GM12878 (cell line): Measurements from ENCODE around the gene RFLNA. TPM values are rescaled to one million over a fixed set of nuclear protein-coding genes. Genes with fewer than 3 reads are reported as not detected.

Experiments used
- ATAC-seq: fragments of 200-7000 bp; cut with Tn5 transposase; 3 replicates; pipeline ENCODE4 v1.9.1; 2020; ENCODE audit warnings: mild to moderate bottlenecking, moderate library complexity
- BruUV-seq: library from RNA; stranded (reverse); fragments of 400-500 nt; replicated peaks from 2 replicates; lab custom pipeline; 2021; lab: Mats Ljungman, UMichigan
- CTCF ChIA-PET: fragments of 300-600 bp; sonication (Branson Sonifier 250); formaldehyde crosslinking; extraction: SDS; loops from one replicate; lab custom pipeline; 2021; ENCODE audit warnings: inconsistent platforms; lab: Yijun Ruan, JAX
- POLR2A ChIA-PET: fragments of 350-600 bp; formaldehyde crosslinking; extraction: SDS; loops from one replicate; lab custom pipeline; 2021; ENCODE audit warnings: inconsistent platforms; lab: Charles Lee
- RAD21 ChIA-PET: fragments of 300-600 bp; sonication (Branson Sonifier 250); formaldehyde crosslinking; loops from one replicate; lab custom pipeline; 2023; ENCODE audit warnings: antibody characterized with exemption; ENCODE audit not compliant: unreplicated experiment; lab: Charles Lee
- SMC1A ChIA-PET: fragments of 300-600 bp; sonication (Branson Sonifier 250); formaldehyde crosslinking; loops from one replicate; lab custom pipeline; 2023; ENCODE audit not compliant: unreplicated experiment, uncharacterized antibody; lab: Charles Lee
- DNase-seq: peaks from one replicate; pipeline ENCODE4 v3.0.0-alpha.2; 2011; ENCODE audit warnings: low read depth, low spot score
- FAIRE-seq: peaks from 3 replicates; lab custom pipeline; 2011; peaks lifted over from hg19 to GRCh38; lab: Jason Lieb, UNC
- H2AFZ ChIP-seq: 2 replicates; pipeline ENCODE4 v1.6.0; 2011; ENCODE audit warnings: low read depth, low read length, control low read depth; ENCODE audit not compliant: control insufficient read depth
- H3K27ac ChIP-seq: 2 replicates; pipeline ENCODE4 v1.5.1; 2011; ENCODE audit warnings: control low read depth; ENCODE audit not compliant: control insufficient read depth, insufficient read depth
- H3K27me3 ChIP-seq, 2 experiments: replicated peaks in 1 of 2; 2 replicates each; pipeline versions ENCODE4 v1.6.0 to v1.6.1; 2011; ENCODE audit warnings: low read length in 1 of 2; ENCODE audit not compliant: control insufficient read depth in 2 of 2, insufficient read depth in 2 of 2
- H3K36me3 ChIP-seq, 2 experiments: 2 replicates each; pipeline ENCODE4 v1.5.1; 2011; ENCODE audit warnings: low read length in 1 of 2; ENCODE audit not compliant: control insufficient read depth in 2 of 2, insufficient read depth in 2 of 2
- H3K4me1 ChIP-seq: 2 replicates; pipeline ENCODE4 v1.6.1; 2011; ENCODE audit warnings: mild to moderate bottlenecking, low read length, moderate library complexity, mixed read lengths; ENCODE audit not compliant: control insufficient read depth, insufficient read depth
- H3K4me2 ChIP-seq: 2 replicates; pipeline ENCODE4 v1.6.0; 2011; ENCODE audit warnings: control low read depth; ENCODE audit not compliant: control insufficient read depth, insufficient read depth
- H3K4me3 ChIP-seq: fragments of 200-600 bp; sonication (generic); 2 replicates; pipeline ENCODE4 v1.5.1; 2016
- H3K79me2 ChIP-seq: 2 replicates; pipeline ENCODE4 v1.6.0; 2011; ENCODE audit warnings: low read length; ENCODE audit not compliant: control insufficient read depth, insufficient read depth
- H3K9ac ChIP-seq: 2 replicates; pipeline ENCODE4 v1.8.0; 2011; ENCODE audit warnings: low read length, control low read depth, mixed read lengths; ENCODE audit not compliant: control insufficient read depth, insufficient read depth
- H3K9me3 ChIP-seq: replicated peaks from 3 replicates; pipeline ENCODE4 v1.5.1; 2011; ENCODE audit warnings: mild to moderate bottlenecking, low read length; ENCODE audit not compliant: control insufficient read depth, insufficient read depth
- H4K20me1 ChIP-seq: 2 replicates; pipeline ENCODE4 v1.6.0; 2011; ENCODE audit not compliant: control insufficient read depth, insufficient read depth
- BACH1 ChIP-seq: fragments of 450-650 bp; IDR thresholded peaks from 2 replicates; pipeline ENCODE4 v1.6.1; 2017; ENCODE audit warnings: mild to moderate bottlenecking, borderline replicate concordance
- CREM ChIP-seq: IDR thresholded peaks from 2 replicates; pipeline ENCODE4 v1.6.1; 2014; ENCODE audit warnings: antibody characterized with exemption, low read depth
- DPF2 ChIP-seq: fragments of 450-650 bp; IDR thresholded peaks from 2 replicates; pipeline ENCODE4 v1.6.1; 2017; ENCODE audit warnings: mild to moderate bottlenecking
- GATAD2B ChIP-seq: fragments of 450-650 bp; conservative IDR thresholded peaks from 2 replicates; pipeline ENCODE4 v1.6.1; 2017; ENCODE audit warnings: low read depth, mild to moderate bottlenecking, moderate library complexity
- HDAC6 ChIP-seq: fragments of 200-600 bp; sonication (generic); IDR thresholded peaks from one replicate; pipeline ENCODE4 v1.8.0; 2017; ENCODE audit warnings: antibody characterized with exemption; ENCODE audit not compliant: unreplicated experiment
- NFXL1 ChIP-seq: fragments of 450-650 bp; IDR thresholded peaks from 2 replicates; pipeline ENCODE4 v1.6.1; 2017; ENCODE audit warnings: antibody characterized with exemption, mild to moderate bottlenecking, borderline replicate concordance
- NFYA ChIP-seq: IDR thresholded peaks from 2 replicates; pipeline ENCODE4 v1.6.1; 2011; ENCODE audit warnings: low read depth, mild to moderate bottlenecking, low read length, improper control_type of control experiment, borderline replicate concordance
- PAX5 ChIP-seq: IDR thresholded peaks from 2 replicates; pipeline ENCODE4 v1.6.1; 2011; ENCODE audit warnings: low read depth, low read length, borderline replicate concordance
- POLR2AphosphoS2 ChIP-seq: IDR thresholded peaks from 2 replicates; pipeline ENCODE4 v1.6.1; 2011; ENCODE audit warnings: low read depth, mild to moderate bottlenecking, low read length, improper control_type of control experiment, moderate library complexity
- POLR2AphosphoS5 ChIP-seq: IDR thresholded peaks from 2 replicates; pipeline ENCODE4 v1.6.1; 2011; ENCODE audit warnings: mild to moderate bottlenecking, low read length, inconsistent platforms
- RCOR1 ChIP-seq: conservative IDR thresholded peaks from 2 replicates; pipeline ENCODE4 v1.6.1; 2012; ENCODE audit warnings: low read depth, low read length, improper control_type of control experiment
- RELB ChIP-seq: fragments of 450-650 bp; IDR thresholded peaks from 2 replicates; pipeline ENCODE4 v1.6.1; 2017; ENCODE audit warnings: low read depth, mild to moderate bottlenecking, moderate library complexity
- SIN3A ChIP-seq: IDR thresholded peaks from 2 replicates; pipeline ENCODE4 v1.6.1; 2012; ENCODE audit warnings: low read depth, low read length, improper control_type of control experiment
- SUPT20H ChIP-seq: IDR thresholded peaks from 2 replicates; pipeline ENCODE4 v1.6.1; 2011; ENCODE audit warnings: low read depth, mild to moderate bottlenecking, low read length, moderate library complexity, borderline replicate concordance; ENCODE audit not compliant: control insufficient read depth
- ZNF217 ChIP-seq: fragments of 450-650 bp; IDR thresholded peaks from 2 replicates; pipeline ENCODE4 v1.6.1; 2017; ENCODE audit warnings: antibody characterized with exemption, mild to moderate bottlenecking
- ZNF622 ChIP-seq: fragments of 450-650 bp; IDR thresholded peaks from 2 replicates; pipeline ENCODE4 v1.6.1; 2017; ENCODE audit warnings: mild to moderate bottlenecking, inconsistent platforms
- WGBS: methylation state at CpG from one replicate; pipeline ENCODE4 v1.1.6; 2016; ENCODE audit warnings: low lambda C conversion rate; ENCODE audit not compliant: insufficient replicate concordance, insufficient coverage; ENCODE audit errors: missing lambda C conversion rate; 5-methylcytosine and 5-hydroxymethylcytosine counted together
- in situ Hi-C: fragments of 300-500 bp; cut with MboI; formaldehyde crosslinking; loops from 9 replicates; pipeline ENCODE4 v1.14.3; 2018; ENCODE audit warnings: mixed read lengths
- intact Hi-C: fragments of 100-400 bp; cut with micrococcal nuclease; formaldehyde crosslinking; loops from one replicate; pipeline ENCODE4 v1.14.2; 2022; ENCODE audit not compliant: unreplicated experiment
- polyA plus RNA-seq, 11 experiments: library from polyadenylated mRNA; depleted of rRNA in 4 of 11; unstranded in 6 of 11; stranded (reverse) in 5 of 11; fragments of >200 nt; fragmentation: Nextera tagmentation in 4 of 11; fragmentation: Illumina TruSeq in 1 of 11; extraction: Ambion mirVana in 4 of 11; extraction: Trizol in 1 of 11; gene quantifications; 1 replicate in 1 of 11; 2 replicates in 10 of 11; pipeline versions ENCODE4 v1.2.1 to v1.2.3, GENCODE V29; 2011 to 2016; ENCODE audit warnings: inconsistent platforms in 2 of 11, missing spikeins in 2 of 11, low read depth in 1 of 11
- total RNA-seq, 4 experiments: library from RNA; depleted of rRNA in 3 of 4; stranded (reverse); fragments of >200 nt in 3 of 4; fragmentation: Illumina TruSeq in 1 of 4; extraction: Trizol in 1 of 4; gene quantifications; 2 replicates each; pipeline versions ENCODE4 v1.2.1 to v1.2.3, GENCODE V29; 2013 to 2021
- TF ChIP-seq, protein P1 (sequence below): fragments of 450-650 bp; conservative IDR thresholded peaks from 2 replicates; pipeline ENCODE4 v1.6.1; 2017; ENCODE audit warnings: mild to moderate bottlenecking, moderate library complexity

Gene RFLNA
- total and polyA plus RNA-seq, 10 of the 15 experiments (the other 5 are each of a cell fraction or from before 2014, with no cell fraction given) = 0.08 TPM; not detected in 9

- FAIRE-seq (peak; percentile 54), ATAC-seq (no peak), DNase-seq (no peak)
- no TSS peak for BruUV-seq
- Histone ChIP-seq H4K20me1 (no peaks in the 10 kb centered on the region), H3K36me3 (peaks cover 5 to 18% of the 10 kb centered on the region in 2 experiments), H3K4me1 (no peaks in the 10 kb centered on the region), H3K9ac (no peak overlapping the region), H3K79me2 (no peaks in the 10 kb centered on the region), H3K27ac (no peak overlapping the region), H3K9me3 (peaks cover 18% of the 10 kb centered on the region), H3K4me2 (no peak overlapping the region), H3K4me3 (no peak overlapping the region), H2AFZ (no peak overlapping the region), H3K27me3 (no peaks in the 10 kb centered on the region)
- ChIA-PET RAD21 (no interaction called here), CTCF (no interaction called here), SMC1A (no interaction called here), POLR2A (no interaction called here)
- in situ Hi-C loops (no loop called here), intact Hi-C loops (loop anchor here (5.0 kb wide), 1 partner anchor 272 kb away; no protein-coding TSS in a partner anchor)
- WGBS = 98% methylated on average over 9 of the region's 11 CpGs
- no peak for TF ChIP-seq CREM
- TF ChIP-seq GATAD2B = no peak
- TF ChIP-seq ZNF622 = no peak
- TF ChIP-seq RELB = peak; percentile 96
- no peak for TF ChIP-seq ZNF217
- TF ChIP-seq BACH1 = peak; percentile 96
- TF ChIP-seq HDAC6 = no peak
- TF ChIP-seq PAX5 = no peak
- TF ChIP-seq RCOR1 = no peak
- TF ChIP-seq, protein P1, sequence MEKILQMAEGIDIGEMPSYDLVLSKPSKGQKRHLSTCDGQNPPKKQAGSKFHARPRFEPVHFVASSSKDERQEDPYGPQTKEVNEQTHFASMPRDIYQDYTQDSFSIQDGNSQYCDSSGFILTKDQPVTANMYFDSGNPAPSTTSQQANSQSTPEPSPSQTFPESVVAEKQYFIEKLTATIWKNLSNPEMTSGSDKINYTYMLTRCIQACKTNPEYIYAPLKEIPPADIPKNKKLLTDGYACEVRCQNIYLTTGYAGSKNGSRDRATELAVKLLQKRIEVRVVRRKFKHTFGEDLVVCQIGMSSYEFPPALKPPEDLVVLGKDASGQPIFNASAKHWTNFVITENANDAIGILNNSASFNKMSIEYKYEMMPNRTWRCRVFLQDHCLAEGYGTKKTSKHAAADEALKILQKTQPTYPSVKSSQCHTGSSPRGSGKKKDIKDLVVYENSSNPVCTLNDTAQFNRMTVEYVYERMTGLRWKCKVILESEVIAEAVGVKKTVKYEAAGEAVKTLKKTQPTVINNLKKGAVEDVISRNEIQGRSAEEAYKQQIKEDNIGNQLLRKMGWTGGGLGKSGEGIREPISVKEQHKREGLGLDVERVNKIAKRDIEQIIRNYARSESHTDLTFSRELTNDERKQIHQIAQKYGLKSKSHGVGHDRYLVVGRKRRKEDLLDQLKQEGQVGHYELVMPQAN = no peak
- peak; percentile 40; the same call in 1 of the 2 replicates for TF ChIP-seq POLR2AphosphoS5
- 0 out of 2 replicates have a peak, but pooled peaks have one; percentile 7 for TF ChIP-seq POLR2AphosphoS2
- TF ChIP-seq DPF2 = no peak
- no peak for TF ChIP-seq SUPT20H
- no peak for TF ChIP-seq NFYA
- TF ChIP-seq NFXL1 = no peak
- TF ChIP-seq SIN3A = no peak
These were observed 29.1 kb downstream of the RFLNA start for GRCh38 chr12:124323771-124324530.
